ENCODE data around the gene WDFY4.

WDFY4 gene

GRCh38 chr10:48835781-48836180 lies 151.1 kb downstream of the WDFY4 start:
- no peaks in the 10 kb centered on the region for H3K79me2 ChIP-seq (ENCODE audit: insufficient read depth, low read length)
- no peak for TF ChIP-seq EZH2phosphoT487 (IDR thresholded peaks at IDR 0.05; ENCODE audit: borderline replicate concordance)
- TF ChIP-seq CTCF (conservative IDR thresholded peaks at IDR 0.05; ENCODE audit: low read length) = no peak
- H2AFZ ChIP-seq (ENCODE audit: low read length) = no peak overlapping the region
- H3K9ac ChIP-seq (ENCODE audit: low read depth, low read length, poor library complexity, severe bottlenecking) = no peak overlapping the region
- no peaks in the 10 kb centered on the region for H3K4me1 ChIP-seq (ENCODE audit: insufficient read depth, low read length, poor library complexity, severe bottlenecking)
- H3K36me3 ChIP-seq (ENCODE audit: insufficient read depth, low read length) = no peaks in the 10 kb centered on the region
- H3F3A ChIP-seq (ENCODE audit: low read depth) = no peaks in the 10 kb centered on the region
- H3K27me3 ChIP-seq (ENCODE audit: insufficient read depth, low read length, poor library complexity, severe bottlenecking) = peaks cover 8% of the 10 kb centered on the region
- H3K9me3 ChIP-seq (ENCODE audit: insufficient read depth, low read depth, low read length) = no peaks in the 10 kb centered on the region
- H3K4me3 ChIP-seq (ENCODE audit: low read length, poor library complexity, severe bottlenecking) = no peak overlapping the region
- H4K20me1 ChIP-seq (ENCODE audit: insufficient read depth, low read length, poor library complexity, severe bottlenecking) = no peaks in the 10 kb centered on the region
- H3K4me2 ChIP-seq (ENCODE audit: low read depth, low read length, poor library complexity, severe bottlenecking) = no peak overlapping the region
- no peaks in the 10 kb centered on the region for H3K9me2 ChIP-seq (replicated peaks; ENCODE audit: low read depth, low read length)

GRCh38 chr10:48836605-48837004 lies 151.9 kb downstream of the WDFY4 start:
- H3K4me1 ChIP-seq (ENCODE audit: insufficient read depth, low read length, poor library complexity, severe bottlenecking) = no peaks in the 10 kb centered on the region
- no peak for TF ChIP-seq CTCF (conservative IDR thresholded peaks at IDR 0.05; ENCODE audit: low read length)
- no peak for TF ChIP-seq EZH2phosphoT487 (IDR thresholded peaks at IDR 0.05; ENCODE audit: borderline replicate concordance)
- H3K9me3 ChIP-seq (ENCODE audit: insufficient read depth, low read depth, low read length) = no peaks in the 10 kb centered on the region
- no peaks in the 10 kb centered on the region for H3F3A ChIP-seq (ENCODE audit: low read depth)
- no peak overlapping the region for H2AFZ ChIP-seq (ENCODE audit: low read length)
- no peak overlapping the region for H3K9ac ChIP-seq (ENCODE audit: low read depth, low read length, poor library complexity, severe bottlenecking)
- H3K9me2 ChIP-seq (replicated peaks; ENCODE audit: low read depth, low read length) = no peaks in the 10 kb centered on the region
- peaks cover 8% of the 10 kb centered on the region for H3K27me3 ChIP-seq (ENCODE audit: insufficient read depth, low read length, poor library complexity, severe bottlenecking)
- no peak overlapping the region for H3K4me2 ChIP-seq (ENCODE audit: low read depth, low read length, poor library complexity, severe bottlenecking)
- no peaks in the 10 kb centered on the region for H4K20me1 ChIP-seq (ENCODE audit: insufficient read depth, low read length, poor library complexity, severe bottlenecking)
- H3K36me3 ChIP-seq (ENCODE audit: insufficient read depth, low read length) = no peaks in the 10 kb centered on the region
- no peak overlapping the region for H3K4me3 ChIP-seq (ENCODE audit: low read length, poor library complexity, severe bottlenecking)
- H3K79me2 ChIP-seq (ENCODE audit: insufficient read depth, low read length) = no peaks in the 10 kb centered on the region

GRCh38 chr10:48838834-48839233 lies 154.2 kb downstream of the WDFY4 start:
- Histone ChIP-seq H3K4me2 (ENCODE audit: low read depth, low read length, poor library complexity, severe bottlenecking) (no peak overlapping the region), H2AFZ (ENCODE audit: low read length) (no peak overlapping the region), H4K20me1 (ENCODE audit: insufficient read depth, low read length, poor library complexity, severe bottlenecking) (no peaks in the 10 kb centered on the region), H3K79me2 (ENCODE audit: insufficient read depth, low read length) (no peaks in the 10 kb centered on the region), H3K9ac (ENCODE audit: low read depth, low read length, poor library complexity, severe bottlenecking) (no peak overlapping the region), H3K4me3 (ENCODE audit: low read length, poor library complexity, severe bottlenecking) (no peak overlapping the region), H3K36me3 (ENCODE audit: insufficient read depth, low read length) (no peaks in the 10 kb centered on the region), H3F3A (ENCODE audit: low read depth) (no peaks in the 10 kb centered on the region), H3K9me2 (replicated peaks; ENCODE audit: low read depth, low read length) (no peaks in the 10 kb centered on the region), H3K27me3 (ENCODE audit: insufficient read depth, low read length, poor library complexity, severe bottlenecking) (no peaks in the 10 kb centered on the region), H3K4me1 (ENCODE audit: insufficient read depth, low read length, poor library complexity, severe bottlenecking) (no peaks in the 10 kb centered on the region), H3K9me3 (ENCODE audit: insufficient read depth, low read depth, low read length) (no peaks in the 10 kb centered on the region)
- TF ChIP-seq CTCF (conservative IDR thresholded peaks at IDR 0.05; ENCODE audit: low read length) (no peak), EZH2phosphoT487 (IDR thresholded peaks at IDR 0.05; ENCODE audit: borderline replicate concordance) (no peak)
